Colon (tissue), 2 donors: ENCODE measurements around the gene KNOP1.
"Not testable (repeated sequence)": the region's sequence is repeated elsewhere in the genome, so short reads cannot be mapped to it uniquely, and the experiment has no call there.

Source experiments
- FAIRE-seq: peaks from 2 replicates; lab custom pipeline; 2012; peaks lifted over from hg19 to GRCh38; lab: Jason Lieb, UNC
- donor health status: control.
- donor health status: control.

The KNOP1 gene

GRCh38 chr16:19741354-19741753 lies 23.3 kb upstream of the KNOP1 start:
- FAIRE-seq: no peak

GRCh38 chr16:19737306-19738038 lies 19.4 kb upstream of the KNOP1 start:
- FAIRE-seq: no peak

GRCh38 chr16:19735074-19735867 lies 17.2 kb upstream of the KNOP1 start:
- FAIRE-seq: no peak

- no peak for FAIRE-seq
Observed at GRCh38 chr16:19733551-19733950, 15.5 kb upstream of the KNOP1 start.

GRCh38 chr16:19728636-19728965 lies 10.6 kb upstream of the KNOP1 start:
- FAIRE-seq: no peak

- no peak for FAIRE-seq
Observed at GRCh38 chr16:19722981-19723380, 5.0 kb upstream of the KNOP1 start.

- no peak for FAIRE-seq
Observed at GRCh38 chr16:19722269-19722952, 4.4 kb upstream of the KNOP1 start.

- no peak for FAIRE-seq
Observed at GRCh38 chr16:19718624-19718965, 568 bp upstream of the KNOP1 start.

- FAIRE-seq: no peak
Observed at GRCh38 chr16:19717314-19717713, 713 bp downstream of the KNOP1 start.

- not testable (repeated sequence) for FAIRE-seq
Observed at GRCh38 chr16:19716728-19717127, 1.3 kb downstream of the KNOP1 start.

- no peak for FAIRE-seq
Observed at GRCh38 chr16:19716183-19716582, 1.8 kb downstream of the KNOP1 start.

- no peak for FAIRE-seq
Observed at GRCh38 chr16:19715566-19715965, 2.5 kb downstream of the KNOP1 start.

GRCh38 chr16:19713697-19714096 lies 4.3 kb downstream of the KNOP1 start:
- no peak for FAIRE-seq

GRCh38 chr16:19712418-19713058 lies 5.5 kb downstream of the KNOP1 start:
- no peak for FAIRE-seq

- no peak for FAIRE-seq
Observed at GRCh38 chr16:19711643-19712042, 6.4 kb downstream of the KNOP1 start.

GRCh38 chr16:19710991-19711545 lies 7.0 kb downstream of the KNOP1 start:
- no peak for FAIRE-seq

GRCh38 chr16:19710191-19710908 lies 7.7 kb downstream of the KNOP1 start:
- no peak for FAIRE-seq

GRCh38 chr16:19709381-19710136 lies 8.5 kb downstream of the KNOP1 start:
- FAIRE-seq: no peak

GRCh38 chr16:19708296-19709205 lies 9.5 kb downstream of the KNOP1 start:
- no peak for FAIRE-seq
